GM23248 (cell line): ENCODE results near the gene APC.

Experiments
- EZH2 ChIP-seq: fragments of 200-600 bp; sonication (generic); IDR thresholded peaks from 2 replicates; pipeline ENCODE4 v1.6.1; 2018; ENCODE audit warnings: antibody characterized with exemption, mild to moderate bottlenecking; ENCODE audit not compliant: insufficient read depth, poor library complexity, severe bottlenecking
- EZH2phosphoT487 ChIP-seq: fragments of 200-600 bp; sonication (generic); IDR thresholded peaks from 2 replicates; pipeline ENCODE4 v1.6.1; 2018; ENCODE audit warnings: antibody characterized with exemption, moderate library complexity, mild to moderate bottlenecking, low read depth; ENCODE audit not compliant: insufficient read depth

DNA sequence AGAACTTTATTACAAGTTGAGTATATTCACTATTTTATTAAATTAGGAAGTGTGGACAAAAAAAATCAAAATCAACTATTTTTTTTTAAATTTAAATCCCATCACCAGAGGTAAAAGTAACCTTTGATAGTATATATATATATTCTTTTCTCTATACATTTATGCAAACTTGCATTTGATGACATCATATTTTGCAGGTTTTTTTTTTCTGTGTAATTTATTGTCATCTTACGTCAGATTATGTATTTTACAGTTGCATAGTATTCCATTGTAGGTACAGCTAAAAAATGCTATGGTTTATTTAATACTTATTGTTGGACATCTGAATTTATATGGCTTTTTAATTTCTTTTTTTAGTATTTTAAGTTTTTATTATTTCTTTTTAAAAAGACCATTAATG, 25.5 kb downstream of the APC start:
- TF ChIP-seq EZH2 (no peak), EZH2phosphoT487 (no peak)
